HG03432 (cell line): Measurements from ENCODE around the gene ZNF398.
"Not testable (repeated sequence)": the region's sequence is repeated elsewhere in the genome, so short reads cannot be mapped to it uniquely, and the experiment has no call there.

Experiments used
- ATAC-seq: cut with Tn5 transposase; IDR thresholded peaks from one replicate; pipeline ENCODE4 v1.9.1; 2021; ENCODE audit warnings: mild to moderate bottlenecking, moderate library complexity; ENCODE audit not compliant: unreplicated experiment

ZNF398 gene

DNA sequence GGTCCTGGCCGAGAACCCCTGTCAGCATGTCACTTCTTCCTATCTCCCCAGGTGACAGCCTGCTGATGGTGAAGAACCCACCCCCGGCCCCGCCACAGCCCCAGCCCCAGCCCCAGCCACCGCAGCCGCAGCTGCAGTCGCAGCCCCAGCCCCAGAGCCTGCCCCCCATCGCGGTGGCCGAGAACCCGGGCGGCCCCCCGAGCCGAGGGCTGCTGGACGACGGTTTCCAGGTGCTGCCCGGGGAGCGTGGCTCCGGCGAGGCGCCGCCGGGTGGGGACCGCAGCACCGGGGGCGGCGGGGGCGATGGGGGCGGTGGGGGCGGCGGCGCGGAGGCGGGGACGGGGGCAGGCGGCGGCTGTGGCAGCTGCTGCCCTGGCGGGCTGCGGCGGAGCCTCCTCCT lies 76.5 kb downstream of the ZNF398 start:
- ATAC-seq: no peak

- no peak for ATAC-seq
Measured at GRCh38 chr7:149224352-149224751, 77.1 kb downstream of the ZNF398 start.

DNA sequence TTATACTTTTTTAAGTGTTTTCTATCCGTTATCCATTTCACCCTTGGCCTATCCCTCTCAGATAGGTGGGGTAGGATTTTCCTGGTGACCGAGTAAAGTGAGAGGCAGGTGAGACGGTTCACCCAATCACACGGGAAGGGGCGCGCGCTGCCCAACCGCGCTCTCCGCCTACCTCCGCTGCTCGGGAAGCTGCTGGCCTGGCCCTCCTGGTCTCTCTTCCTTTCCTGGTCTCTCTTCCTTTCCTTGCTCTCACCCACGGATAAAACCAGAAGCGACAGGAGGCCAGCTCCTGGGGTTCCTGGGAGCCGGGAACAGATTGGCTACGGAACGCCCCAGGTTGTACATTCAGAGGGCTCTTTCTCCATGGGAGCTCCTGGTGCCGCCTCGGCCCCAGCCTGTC lies 77.9 kb downstream of the ZNF398 start:
- no peak for ATAC-seq

- no peak for ATAC-seq
Measured at GRCh38 chr7:149225656-149226055, 78.4 kb downstream of the ZNF398 start.

DNA sequence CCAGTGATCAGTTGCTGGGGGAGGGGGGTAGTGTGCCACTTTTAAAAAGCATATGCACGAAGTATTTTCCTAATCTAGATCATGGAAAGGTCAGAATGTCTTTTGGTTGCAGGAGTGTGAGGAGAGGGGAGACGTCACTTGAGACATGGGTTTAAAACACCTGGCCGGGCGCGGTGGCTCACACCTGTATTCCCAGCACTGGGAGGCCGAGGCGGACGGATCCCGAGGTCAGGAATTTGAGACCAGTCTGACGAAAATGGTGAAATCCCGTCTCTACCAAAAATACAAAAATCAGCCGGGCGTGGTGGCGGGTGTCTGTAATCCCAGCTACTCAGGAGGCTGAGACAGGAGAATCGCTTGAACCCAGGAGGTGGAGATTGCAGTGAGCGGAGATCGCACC lies 79.1 kb downstream of the ZNF398 start:
- ATAC-seq: not testable (repeated sequence)

DNA sequence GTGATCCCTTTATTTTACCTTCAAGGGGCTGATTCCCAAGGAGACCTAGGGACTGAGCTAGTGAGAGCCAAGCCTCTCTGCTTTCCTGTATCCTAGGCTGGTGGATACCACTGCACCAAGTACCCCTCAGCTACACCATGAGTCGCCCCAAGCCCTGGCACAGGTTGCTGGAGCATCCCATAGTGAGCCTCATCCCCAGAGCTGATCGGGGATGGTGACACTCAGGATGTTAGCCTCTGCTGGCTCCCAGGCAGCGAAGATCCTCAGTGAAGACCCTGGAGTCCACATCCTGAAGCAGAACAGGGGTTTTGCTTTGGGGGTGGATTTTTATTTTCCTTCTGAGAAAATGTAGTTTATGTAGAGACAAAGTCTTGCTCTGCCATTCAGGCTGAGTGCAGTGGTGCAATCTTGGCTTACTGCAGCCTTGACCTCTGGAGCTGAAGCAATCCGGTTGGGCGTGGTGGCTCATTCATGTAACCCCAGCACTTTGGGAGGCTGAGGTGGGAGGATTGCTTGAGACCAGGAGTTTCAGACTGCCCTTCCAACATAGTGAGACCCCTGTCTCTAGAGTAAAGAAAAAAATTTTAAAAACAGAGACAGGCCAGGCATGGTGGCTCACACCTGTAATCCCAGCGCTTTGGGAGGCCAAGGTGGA lies 79.7 kb downstream of the ZNF398 start:
- no peak for ATAC-seq

- no peak for ATAC-seq
Measured at GRCh38 chr7:149228831-149229471, 81.7 kb downstream of the ZNF398 start.

GRCh38 chr7:149229526-149229925 lies 82.3 kb downstream of the ZNF398 start:
- ATAC-seq: no peak

DNA sequence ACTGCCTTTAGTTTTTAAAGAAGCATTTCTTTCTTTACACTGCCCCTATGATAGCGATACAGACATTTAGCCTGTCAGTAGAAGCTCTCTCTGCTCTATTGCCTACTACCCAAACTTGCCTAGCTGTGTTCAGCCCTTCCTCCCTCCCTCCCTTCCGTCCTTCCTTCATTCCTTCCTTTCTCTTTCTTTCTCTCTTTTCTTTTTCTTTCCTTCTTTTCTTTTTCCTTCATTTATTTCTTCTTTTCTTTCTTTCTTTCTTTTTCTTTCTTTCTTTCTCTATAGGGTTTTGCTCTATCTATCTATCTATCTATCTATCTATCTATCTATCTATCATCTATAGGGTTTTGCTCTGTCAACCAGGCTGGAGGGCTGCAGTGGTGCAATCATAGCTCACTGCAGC lies 85.1 kb downstream of the ZNF398 start:
- ATAC-seq: no peak
